IPS DF 6.9 (cell line): ENCODE measurements around the gene GINM1.

ENCODE experiments used
- DNase-seq: peaks from one replicate; pipeline ENCODE4 v3.0.0-alpha.2; 2013; ENCODE audit warnings: low read depth, low spot score
- H3K27ac ChIP-seq: one replicate; pipeline ENCODE4 v1.5.1; 2013; ENCODE audit warnings: low read length, control low read depth
- H3K27me3 ChIP-seq: 2 replicates; pipeline ENCODE4 v1.6.1; 2013; ENCODE audit warnings: mild to moderate bottlenecking, low read length; ENCODE audit not compliant: control insufficient read depth, insufficient read depth
- H3K36me3 ChIP-seq: 2 replicates; pipeline ENCODE4 v1.6.1; 2013; ENCODE audit warnings: low read length; ENCODE audit not compliant: control insufficient read depth, insufficient read depth
- H3K4me1 ChIP-seq: 2 replicates; pipeline ENCODE4 v1.6.1; 2013; ENCODE audit warnings: low read length; ENCODE audit not compliant: control insufficient read depth, insufficient read depth
- H3K4me3 ChIP-seq: 2 replicates; pipeline ENCODE4 v1.5.1; 2013; ENCODE audit warnings: mild to moderate bottlenecking, low read length
- H3K9me3 ChIP-seq: 2 replicates; pipeline ENCODE4 v1.6.1; 2013; ENCODE audit warnings: low read length, inconsistent platforms; ENCODE audit not compliant: control insufficient read depth, insufficient read depth
- WGBS: extraction: QIAGEN DNeasy Blood & Tissue Kit; methylation state at CpG from one replicate; pipeline ENCODE4 v1.1.7; 2013; ENCODE audit warnings: mixed read lengths, missing lambda C conversion rate; ENCODE audit not compliant: insufficient read length, insufficient coverage; 5-methylcytosine and 5-hydroxymethylcytosine counted together

The GINM1 gene

GRCh38 chr6:149560736-149561135, 5.4 kb upstream of the GINM1 start:
- H3K4me3 ChIP-seq = no peak overlapping the region
- H3K4me1 ChIP-seq = no peaks in the 10 kb centered on the region
- no peak overlapping the region for H3K27ac ChIP-seq
- no peaks in the 10 kb centered on the region for H3K27me3 ChIP-seq
- no peaks in the 10 kb centered on the region for H3K36me3 ChIP-seq
- WGBS = no CpG with 5 or more reads among the region's 3 CpGs
- no peak for DNase-seq
- no peaks in the 10 kb centered on the region for H3K9me3 ChIP-seq

DNA sequence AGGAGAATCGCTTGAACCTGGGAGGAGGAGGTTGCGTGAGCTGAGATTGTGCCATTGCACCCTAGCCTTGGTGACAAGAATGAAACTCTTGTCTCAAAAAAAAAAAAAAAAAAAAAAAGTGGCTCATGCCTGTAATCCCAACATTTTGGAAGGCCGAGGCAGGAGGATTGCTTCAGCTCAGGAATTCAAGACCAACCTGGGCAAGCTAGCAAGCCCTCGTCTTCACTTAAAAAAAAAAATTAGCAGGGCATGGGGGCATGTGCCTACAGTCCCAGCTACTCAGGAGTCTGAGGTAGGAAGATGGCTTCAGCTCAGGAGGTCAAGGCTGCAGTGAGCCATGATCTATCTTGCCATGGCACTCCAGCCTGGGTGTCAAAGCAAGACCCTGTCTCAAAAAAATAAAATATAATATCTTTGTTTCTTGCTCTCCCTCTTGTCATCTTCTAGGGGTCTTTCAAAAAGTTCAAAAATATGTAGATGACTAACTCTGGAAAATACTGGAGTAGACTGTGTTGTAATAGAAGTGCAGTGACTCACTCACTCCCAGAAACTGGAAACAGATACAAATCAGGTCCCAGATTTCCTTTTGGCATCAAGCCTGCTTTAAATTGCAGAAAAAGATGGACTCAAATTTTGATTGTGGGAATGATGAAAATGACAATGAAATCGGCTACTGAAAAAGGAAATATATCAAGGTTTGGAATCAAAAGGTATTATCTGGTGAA, 2.8 kb upstream of the GINM1 start:
- Histone ChIP-seq H3K27me3 (no peaks in the 10 kb centered on the region), H3K27ac (no peak overlapping the region), H3K9me3 (no peaks in the 10 kb centered on the region), H3K4me3 (no peak overlapping the region), H3K36me3 (no peaks in the 10 kb centered on the region; the same call in 1 of the 2 replicates), H3K4me1 (no peaks in the 10 kb centered on the region)
- DNase-seq = no peak
- WGBS = no CpG with 5 or more reads among the region's 5 CpGs

DNA sequence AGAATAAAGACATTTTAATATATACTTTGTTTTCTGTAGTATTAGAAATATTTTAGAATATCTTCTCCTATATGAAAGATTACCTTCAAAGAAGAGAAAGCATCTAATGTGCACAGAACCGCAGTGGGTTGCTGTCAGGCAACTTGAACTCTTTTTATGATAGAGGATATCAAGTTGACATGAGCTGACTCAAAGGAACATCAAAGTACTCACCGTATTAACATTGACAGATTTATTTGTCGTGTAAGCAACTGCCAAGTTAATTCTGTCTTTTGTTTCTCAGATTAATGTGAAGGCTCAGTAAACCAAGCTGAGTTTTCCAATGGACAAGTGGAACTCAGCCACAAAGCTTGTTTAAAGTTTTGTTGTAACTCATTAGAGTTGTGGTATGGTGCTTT, 2.2 kb upstream of the GINM1 start:
- no peak overlapping the region for H3K27ac ChIP-seq
- H3K4me1 ChIP-seq = no peaks in the 10 kb centered on the region
- DNase-seq = no peak
- H3K27me3 ChIP-seq = no peaks in the 10 kb centered on the region
- H3K36me3 ChIP-seq = no peaks in the 10 kb centered on the region; the same call in 1 of the 2 replicates
- H3K4me3 ChIP-seq = no peak overlapping the region
- WGBS = no CpG with 5 or more reads among the region's 3 CpGs
- no peaks in the 10 kb centered on the region for H3K9me3 ChIP-seq

- Histone ChIP-seq H3K27me3 (no peaks in the 10 kb centered on the region), H3K27ac (no peak overlapping the region), H3K4me1 (no peaks in the 10 kb centered on the region), H3K9me3 (no peaks in the 10 kb centered on the region), H3K36me3 (no peaks in the 10 kb centered on the region; the same call in 1 of the 2 replicates), H3K4me3 (peak overlapping the region; percentile 69)
- no CpG with 5 or more reads among the region's 81 CpGs for WGBS
- DNase-seq = no peak
Measured at GRCh38 chr6:149566410-149567193, 427 bp downstream of the GINM1 start.

GRCh38 chr6:149567194-149567586, 1.0 kb downstream of the GINM1 start:
- no CpG with 5 or more reads among the region's 12 CpGs for WGBS
- Histone ChIP-seq H3K4me3 (peak overlapping the region; percentile 69; the same call in 1 of the 2 replicates), H3K27me3 (no peaks in the 10 kb centered on the region), H3K36me3 (no peaks in the 10 kb centered on the region; the same call in 1 of the 2 replicates), H3K27ac (no peak overlapping the region), H3K9me3 (no peaks in the 10 kb centered on the region), H3K4me1 (no peaks in the 10 kb centered on the region)
- DNase-seq = no peak

GRCh38 chr6:149567945-149568585, 1.9 kb downstream of the GINM1 start:
- Histone ChIP-seq H3K4me1 (no peaks in the 10 kb centered on the region), H3K36me3 (no peaks in the 10 kb centered on the region; the same call in 1 of the 2 replicates), H3K27me3 (no peaks in the 10 kb centered on the region), H3K27ac (no peak overlapping the region), H3K4me3 (no peak overlapping the region), H3K9me3 (no peaks in the 10 kb centered on the region)
- no CpG with 5 or more reads among the region's 7 CpGs for WGBS
- DNase-seq = no peak

DNA sequence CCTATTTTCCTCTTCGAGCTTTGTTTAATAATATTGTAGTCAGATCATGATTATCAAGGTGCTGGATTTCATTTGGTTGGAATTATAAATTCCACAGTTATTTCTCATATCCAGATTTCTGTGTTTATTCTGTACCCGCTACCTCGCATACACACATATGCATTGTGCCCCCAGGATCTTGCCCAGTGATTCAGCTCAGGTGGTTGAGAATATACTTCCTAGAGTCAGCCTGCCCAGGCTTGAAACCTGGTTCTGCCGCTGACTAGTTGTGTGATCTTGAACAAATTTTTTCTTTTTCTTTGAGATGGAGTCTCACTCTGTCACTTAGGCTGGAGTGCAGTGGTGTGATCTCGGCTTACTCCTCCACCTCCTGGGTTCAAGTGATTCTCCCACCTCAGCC, 14.7 kb downstream of the GINM1 start:
- H3K9me3 ChIP-seq = no peaks in the 10 kb centered on the region
- H3K4me1 ChIP-seq = no peaks in the 10 kb centered on the region
- no peak for DNase-seq
- H3K36me3 ChIP-seq = no peaks in the 10 kb centered on the region; the same call in 1 of the 2 replicates
- no CpG with 5 or more reads among the region's 5 CpGs for WGBS
- H3K27me3 ChIP-seq = no peaks in the 10 kb centered on the region
- H3K27ac ChIP-seq = no peak overlapping the region
- no peak overlapping the region for H3K4me3 ChIP-seq

DNA sequence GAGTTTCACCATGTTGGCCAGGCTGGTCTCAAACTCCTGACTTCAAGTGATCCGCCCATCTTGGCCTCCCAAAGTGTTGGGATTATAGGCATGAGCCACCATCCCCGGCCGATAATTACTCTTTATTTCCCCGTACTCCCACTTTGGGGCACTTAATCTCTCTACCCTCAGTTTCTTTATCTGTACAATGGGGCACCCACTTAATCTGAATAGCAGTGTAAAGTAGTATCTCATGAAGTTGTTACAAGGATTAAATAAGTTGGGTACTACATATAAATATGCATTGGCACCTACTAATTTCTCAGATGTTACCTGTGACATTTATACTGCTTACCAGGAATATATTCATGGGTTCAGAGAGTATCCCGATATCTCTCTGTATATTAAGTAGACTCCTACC, 15.2 kb downstream of the GINM1 start:
- Histone ChIP-seq H3K27ac (no peak overlapping the region), H3K27me3 (no peaks in the 10 kb centered on the region), H3K9me3 (no peaks in the 10 kb centered on the region), H3K4me3 (no peak overlapping the region), H3K36me3 (no peaks in the 10 kb centered on the region; the same call in 1 of the 2 replicates), H3K4me1 (no peaks in the 10 kb centered on the region)
- DNase-seq = no peak
- WGBS = no CpG with 5 or more reads among the region's 5 CpGs

DNA sequence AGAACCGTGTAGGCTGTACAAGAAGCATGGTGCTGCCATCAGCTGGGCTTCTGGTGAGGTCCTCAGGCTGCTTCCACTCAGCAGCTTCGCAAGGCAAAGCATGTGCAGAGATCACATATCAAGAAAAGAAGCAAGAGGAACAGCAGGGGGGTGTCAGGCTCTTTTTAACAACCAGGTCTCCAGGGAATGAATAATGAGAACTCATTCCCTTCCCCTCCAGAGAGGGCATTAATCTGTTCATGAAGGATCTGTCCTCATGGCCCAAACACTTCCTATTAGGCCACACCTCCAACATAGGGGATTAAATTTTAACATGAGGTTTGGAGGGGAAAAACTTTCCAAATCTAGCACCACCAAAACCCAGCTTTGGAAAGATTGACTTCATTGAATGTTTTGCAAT, 20.0 kb downstream of the GINM1 start:
- Histone ChIP-seq H3K4me3 (no peak overlapping the region), H3K27ac (no peak overlapping the region), H3K4me1 (no peaks in the 10 kb centered on the region), H3K9me3 (no peaks in the 10 kb centered on the region), H3K27me3 (no peaks in the 10 kb centered on the region), H3K36me3 (no peaks in the 10 kb centered on the region; the same call in 1 of the 2 replicates)
- no CpG with 5 or more reads among the region's 2 CpGs for WGBS
- DNase-seq = no peak

DNA sequence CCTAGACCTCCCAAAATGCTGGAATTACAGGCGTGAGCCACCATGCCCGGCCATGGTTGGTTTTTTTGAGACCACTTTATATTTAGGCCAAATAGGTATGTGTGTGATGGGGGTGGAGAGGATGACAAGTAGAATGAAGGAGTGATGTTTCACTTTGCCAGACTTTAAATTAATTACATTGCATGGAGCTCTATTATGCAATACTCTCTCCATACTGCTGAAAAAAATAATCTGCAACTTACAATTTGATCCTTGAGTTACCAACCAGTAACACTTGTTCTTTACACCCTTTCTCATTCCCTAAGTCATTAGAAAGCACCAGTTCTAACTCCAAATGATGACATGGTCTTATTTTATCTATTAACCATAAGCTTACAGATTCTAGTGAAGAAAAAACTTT, 26.8 kb downstream of the GINM1 start:
- H3K4me3 ChIP-seq = no peak overlapping the region
- peaks cover 5% of the 10 kb centered on the region for H3K36me3 ChIP-seq
- WGBS = no CpG with 5 or more reads among the region's 2 CpGs

More for the DNA sequence above, 26.8 kb downstream of the GINM1 start:
- no peak for DNase-seq
- Histone ChIP-seq H3K4me1 (no peaks in the 10 kb centered on the region), H3K27ac (no peak overlapping the region), H3K9me3 (no peaks in the 10 kb centered on the region), H3K27me3 (no peaks in the 10 kb centered on the region)
